Spleen (tissue), 7 donors: ENCODE measurements around the gene NUMBL.

ENCODE experiments used
- CTCF ChIP-seq, 11 experiments: fragments of 200-600 bp in 7 of 11; fragments of 450-650 bp in 4 of 11; sonication (generic) in 4 of 11; IDR thresholded peaks in 8 of 11; conservative IDR thresholded peaks in 3 of 11; 1 replicate in 7 of 11; 2 replicates in 4 of 11; pipeline versions ENCODE4 v1.4.0 to v1.8.0; 2016 to 2021; ENCODE audit warnings: antibody characterized with exemption in 11 of 11, inconsistent platforms in 4 of 11, mild to moderate bottlenecking in 1 of 11
- POLR2A ChIP-seq, 3 donors: fragments of 450-650 bp; IDR thresholded peaks; one replicate each; pipeline ENCODE4 v1.5.1; 2017; ENCODE audit warnings: antibody characterized with exemption in 3 of 3, mild to moderate bottlenecking in 1 of 3
- POLR2AphosphoS5 ChIP-seq, 3 donors: sonication (generic); formaldehyde crosslinking; IDR thresholded peaks; one replicate each; pipeline ENCODE4 v1.5.1; 2017; ENCODE audit warnings: antibody characterized with exemption in 3 of 3
- donor health status: DM: no; HTN: no; CAD: no; lungs with moderate emphysema.
- donor health status: DM: no; HTN: no; CAD: no.
- donor health status: DM: no; HTN: no; CAD: no.

- TF ChIP-seq CTCF (IDR thresholded peaks at IDR 0.05 in 8 of 11, conservative IDR thresholded peaks at IDR 0.05 in 3 of 11) (no peak), POLR2AphosphoS5 (IDR thresholded peaks at IDR 0.05) (no peak), POLR2A (IDR thresholded peaks at IDR 0.05) (no peak)
Observed at GRCh38 chr19:40672038-40672437, 18.4 kb downstream of the NUMBL start.
